Measurements from ENCODE around the gene CIB4.

DNA sequence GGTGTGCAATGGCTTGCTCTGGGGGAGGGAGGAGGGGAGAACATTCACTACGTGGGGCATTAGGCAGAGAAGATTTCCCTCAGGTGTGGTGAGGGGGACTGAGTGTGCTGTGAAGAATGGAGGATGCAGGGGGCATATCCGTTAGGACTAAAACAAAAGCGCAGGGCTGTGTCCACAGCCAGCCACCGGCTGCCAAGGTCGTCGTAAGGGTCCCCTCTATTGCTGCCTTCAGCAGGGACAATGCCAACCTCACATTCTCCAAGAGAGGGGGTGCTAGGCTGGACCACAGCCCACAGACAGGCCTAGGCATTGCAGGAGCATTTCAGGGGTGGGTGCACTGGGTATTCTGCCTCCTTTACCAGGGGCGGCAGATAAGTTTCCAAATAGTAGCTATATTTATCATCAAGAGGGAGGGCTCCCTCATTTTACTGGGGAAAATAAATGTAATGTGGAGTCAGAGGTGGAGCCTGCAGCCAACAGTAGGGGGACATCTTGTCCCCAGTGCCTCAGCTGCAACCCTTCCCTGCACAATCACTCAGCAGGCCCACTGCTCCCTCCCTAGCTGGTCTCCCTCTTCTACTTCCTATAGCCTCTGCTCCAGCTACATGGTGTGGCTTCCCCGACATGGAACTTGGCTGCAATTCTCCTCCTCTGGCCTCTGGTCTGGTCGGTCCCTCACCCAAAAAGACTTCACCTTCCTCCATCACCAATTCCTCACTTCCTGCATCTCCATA is 88.4 kb downstream of the CIB4 start:
- TF ChIP-seq POLR2A (IDR thresholded peaks at IDR 0.05): no peak
- TF ChIP-seq CTCF (IDR thresholded peaks at IDR 0.05): no peak

All from vagina (tissue), 2 donors.